GM18951 (cell line): ENCODE data around the gene KLHDC4.
"Not testable (repeated sequence)": the region's sequence is repeated elsewhere in the genome, so short reads cannot be mapped to it uniquely, and the experiment has no call there.

ENCODE experiments used
- POLR2A ChIP-seq: IDR thresholded peaks from 4 replicates; pipeline ENCODE4 v1.6.1; 2011; ENCODE audit warnings: mild to moderate bottlenecking; ENCODE audit not compliant: insufficient read length, insufficient read depth; ENCODE audit errors: extremely low read depth
- in situ Hi-C: fragments of 300-500 bp; cut with MboI; formaldehyde crosslinking; loops from one replicate; pipeline ENCODE4 v1.12.0; 2022; ENCODE audit warnings: low sequenced_read_pairs, mixed read lengths, inconsistent platforms; ENCODE audit not compliant: unreplicated experiment

KLHDC4 gene

DNA sequence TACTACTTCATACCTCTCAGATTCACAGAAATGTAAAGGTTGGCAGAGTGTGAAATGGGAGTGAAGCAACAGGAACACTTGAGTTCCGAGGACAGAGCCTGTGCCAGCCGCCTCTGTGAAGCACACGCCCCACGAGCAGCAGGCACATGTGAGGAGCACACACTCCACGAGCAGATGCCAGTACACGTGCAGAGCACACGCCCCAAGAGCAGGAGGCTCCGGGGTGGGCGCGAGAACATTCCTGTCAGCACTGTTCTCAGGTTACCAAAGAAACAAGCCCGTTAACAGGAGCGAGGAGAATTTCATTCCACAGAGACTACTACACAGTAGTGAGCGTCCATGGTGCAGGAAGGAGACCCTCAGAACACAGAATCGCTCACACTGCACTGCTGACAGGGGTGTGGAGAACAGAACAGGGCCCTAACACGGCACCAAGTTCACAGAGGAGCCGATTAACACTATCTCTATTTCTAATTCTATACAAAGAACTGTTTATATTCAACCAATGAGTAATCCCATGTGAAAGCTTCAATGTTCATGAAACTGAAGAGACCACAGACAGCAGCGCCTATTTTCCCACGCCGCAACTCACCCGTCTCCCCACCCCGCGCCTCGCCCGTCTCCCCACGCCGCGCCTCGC, 40.1 kb downstream of the KLHDC4 start:
- no peak for TF ChIP-seq POLR2A

DNA sequence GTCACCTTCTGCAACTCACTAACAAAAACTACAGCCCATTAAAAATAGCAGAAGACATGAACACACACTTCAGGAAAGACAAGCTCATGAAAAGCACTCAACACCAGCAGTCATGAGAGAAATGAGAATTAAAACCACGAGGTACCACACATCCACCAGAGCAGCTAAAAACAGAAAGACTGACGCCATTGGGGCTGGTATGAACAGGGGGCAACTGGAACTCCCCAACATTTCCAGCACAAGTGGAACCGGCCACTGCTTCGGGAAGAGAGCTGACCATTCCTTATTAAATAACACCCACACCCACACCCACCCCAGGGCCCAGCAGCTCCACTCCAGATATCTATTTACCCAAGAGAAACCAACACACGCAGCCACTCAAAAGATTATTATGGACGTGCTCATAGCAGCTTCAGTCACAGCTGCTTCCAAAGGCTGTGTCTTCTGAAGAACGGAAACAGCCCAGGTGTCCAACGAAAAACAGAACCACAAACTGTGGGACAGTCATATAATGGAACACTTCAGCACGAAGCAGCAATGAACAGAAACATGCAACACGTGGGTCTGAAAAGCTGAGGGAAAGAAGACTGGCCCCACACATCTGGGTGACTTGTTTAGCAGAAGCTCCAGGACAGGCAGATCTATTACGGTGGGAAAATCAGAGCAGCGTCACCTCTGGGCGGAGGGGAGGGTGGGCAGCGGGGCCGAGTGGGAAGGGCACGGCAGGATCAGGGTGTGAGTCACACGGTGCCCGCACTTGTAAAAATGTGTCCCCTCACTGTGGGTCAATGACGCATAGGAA, 41.1 kb downstream of the KLHDC4 start:
- in situ Hi-C loops: no loop called here
- TF ChIP-seq POLR2A: no peak

More for the DNA sequence above, 40.1 kb downstream of the KLHDC4 start:
- in situ Hi-C loops: no loop called here

DNA sequence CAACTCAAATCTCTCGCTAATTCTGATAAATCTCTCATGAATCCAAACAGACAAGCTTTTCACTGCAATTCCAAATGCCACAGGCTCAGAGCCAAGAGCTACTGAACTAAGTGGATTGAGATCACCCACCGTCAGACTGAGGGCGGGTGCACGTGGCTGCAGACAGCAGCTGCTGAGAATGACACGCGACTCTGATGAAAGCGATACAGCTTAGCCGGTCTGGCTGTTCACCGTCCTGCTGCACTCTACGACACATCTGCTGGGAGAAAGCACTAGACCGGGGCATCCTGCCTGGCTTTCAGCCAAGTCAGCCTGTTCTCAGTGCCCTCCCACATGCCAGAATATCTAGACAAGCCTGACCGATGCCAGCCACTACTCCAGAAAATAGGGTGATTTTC, 42.6 kb downstream of the KLHDC4 start:
- in situ Hi-C loops: no loop called here
- no peak for TF ChIP-seq POLR2A

DNA sequence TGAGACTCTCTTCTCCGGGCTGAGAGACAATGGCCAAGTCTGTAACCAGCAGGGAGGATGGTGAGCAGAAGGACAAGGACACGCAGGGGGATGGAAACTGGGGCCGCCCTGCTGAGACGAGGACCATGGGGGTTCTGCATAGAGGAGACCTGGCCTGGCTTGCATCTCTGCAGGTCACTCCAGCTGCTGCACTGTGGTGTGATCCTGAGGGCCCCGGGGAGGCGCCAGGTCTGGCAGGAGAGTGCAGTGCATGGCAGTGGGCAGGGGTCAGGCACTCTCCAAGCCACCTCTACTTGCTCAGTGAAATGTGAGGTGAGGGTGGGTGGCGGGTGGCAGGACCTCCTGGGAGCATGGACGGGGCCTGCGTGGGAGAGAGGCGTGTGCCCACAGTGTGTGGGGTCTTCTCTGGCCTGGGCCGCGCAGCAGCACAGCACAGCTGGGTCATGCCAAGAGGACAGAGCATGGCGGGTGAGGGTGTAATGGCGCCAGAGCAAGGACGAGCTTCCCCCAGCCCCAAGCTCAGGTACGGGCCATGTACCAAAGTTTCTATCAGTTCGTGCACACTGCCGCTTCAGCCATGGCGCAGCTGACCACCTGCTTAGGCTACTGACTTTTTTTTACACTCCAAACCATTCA, 43.1 kb downstream of the KLHDC4 start:
- TF ChIP-seq POLR2A: no peak
- in situ Hi-C loops: no loop called here

DNA sequence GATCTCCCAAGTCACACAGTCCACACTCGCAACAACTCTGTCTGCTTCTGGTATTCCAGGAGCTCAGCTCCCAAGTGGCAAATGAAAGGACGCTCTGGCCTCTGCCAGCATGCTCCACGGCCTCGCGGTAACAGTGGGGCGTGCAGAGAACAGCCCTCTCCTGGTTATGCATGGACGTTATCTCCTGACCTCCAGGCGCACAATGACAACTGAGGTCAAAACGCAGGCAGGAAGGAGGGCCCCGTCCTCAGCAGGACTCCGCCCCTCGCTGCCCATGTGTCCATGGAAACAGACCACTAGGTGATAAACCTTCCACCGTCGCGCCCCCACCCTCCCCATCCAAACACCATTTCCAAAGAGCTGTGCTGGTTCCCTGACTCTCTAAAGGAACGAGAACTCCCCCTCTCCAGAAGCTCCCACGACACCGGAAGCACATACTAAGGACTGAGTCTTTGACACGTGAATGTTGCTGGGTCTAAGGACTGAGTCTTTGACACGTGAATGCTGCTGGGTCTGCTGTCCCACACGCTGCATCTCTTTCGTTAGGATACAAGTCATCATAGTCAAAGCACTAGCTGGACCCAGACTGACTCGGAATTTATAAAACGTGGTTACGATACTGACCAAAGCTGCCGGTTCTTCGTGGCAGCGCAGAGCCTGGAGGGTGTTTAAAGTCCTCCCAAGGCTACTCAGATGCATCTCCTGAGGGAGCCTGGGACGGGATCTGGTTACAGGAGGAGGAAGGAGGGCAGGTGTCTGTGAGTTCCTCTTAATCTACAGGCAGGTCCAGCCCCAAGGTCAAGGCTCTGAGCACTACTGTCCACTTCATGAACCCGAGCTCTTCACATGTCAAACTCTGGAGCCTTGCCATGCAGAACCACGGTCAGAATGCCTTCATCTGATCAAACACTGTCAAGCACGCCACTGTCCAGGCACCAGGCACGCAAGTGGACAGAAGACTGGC, 43.9 kb downstream of the KLHDC4 start:
- in situ Hi-C loops: no loop called here
- TF ChIP-seq POLR2A: no peak

DNA sequence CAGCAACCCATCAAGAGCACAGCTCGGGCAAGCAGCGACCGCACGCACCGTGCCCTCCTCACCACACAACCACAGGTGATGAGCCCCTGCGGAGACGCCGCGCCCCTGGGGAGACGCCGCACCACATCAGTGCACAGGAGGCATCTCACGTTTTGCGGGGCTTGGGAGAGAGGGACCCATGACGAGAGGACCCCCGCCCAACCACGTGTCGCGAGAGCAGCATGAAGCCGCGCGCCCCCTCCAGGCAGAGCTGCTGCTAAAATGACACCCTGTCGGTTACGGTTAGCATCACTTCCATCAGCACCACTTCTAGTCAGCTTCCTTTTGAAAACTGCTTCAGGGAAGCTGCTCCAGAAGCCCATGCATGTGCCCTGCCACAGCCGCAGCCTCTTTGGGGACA, 45.3 kb downstream of the KLHDC4 start:
- TF ChIP-seq POLR2A: no peak
- in situ Hi-C loops: no loop called here

DNA sequence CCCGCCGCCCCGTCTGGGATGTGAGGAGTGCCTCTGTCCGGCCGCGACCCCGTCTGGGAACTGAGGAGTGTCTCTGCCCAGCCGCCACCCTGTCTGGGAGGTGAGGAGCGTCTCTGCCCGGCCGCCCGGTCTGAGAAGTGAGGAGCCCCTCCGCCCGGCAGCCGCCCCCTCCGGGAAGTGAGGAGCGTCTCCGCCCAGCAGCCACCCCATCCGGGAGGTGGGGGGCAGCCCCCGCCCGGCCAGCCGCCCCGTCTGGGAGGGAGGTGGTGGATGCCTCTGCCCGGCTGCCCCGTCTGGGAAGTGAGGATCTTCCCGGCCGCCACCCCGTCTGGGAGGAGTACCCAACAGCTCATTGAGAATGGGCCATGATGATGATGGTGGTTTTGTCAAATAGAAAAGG, 47.0 kb downstream of the KLHDC4 start:
- in situ Hi-C loops: not testable (repeated sequence)

DNA sequence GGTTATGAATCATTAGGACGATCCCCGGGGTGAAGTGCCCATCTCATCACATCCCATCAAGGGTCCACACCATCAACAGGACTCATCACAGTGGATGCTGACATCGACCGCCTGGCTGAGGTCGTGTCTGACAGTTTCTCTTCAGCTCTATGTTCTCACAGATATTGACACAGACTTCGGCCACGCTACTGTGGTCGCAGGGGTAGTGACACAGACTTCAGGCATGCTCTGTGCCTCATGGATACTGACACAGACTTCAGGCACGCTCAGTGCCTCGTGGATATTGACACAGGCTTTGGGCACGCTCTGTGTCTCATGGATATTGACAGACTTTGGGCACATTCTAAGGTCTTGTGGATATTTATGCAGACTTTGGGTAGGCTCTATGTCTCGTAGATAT, 50.1 kb downstream of the KLHDC4 start:
- no peak for TF ChIP-seq POLR2A
- in situ Hi-C loops: no loop called here

DNA sequence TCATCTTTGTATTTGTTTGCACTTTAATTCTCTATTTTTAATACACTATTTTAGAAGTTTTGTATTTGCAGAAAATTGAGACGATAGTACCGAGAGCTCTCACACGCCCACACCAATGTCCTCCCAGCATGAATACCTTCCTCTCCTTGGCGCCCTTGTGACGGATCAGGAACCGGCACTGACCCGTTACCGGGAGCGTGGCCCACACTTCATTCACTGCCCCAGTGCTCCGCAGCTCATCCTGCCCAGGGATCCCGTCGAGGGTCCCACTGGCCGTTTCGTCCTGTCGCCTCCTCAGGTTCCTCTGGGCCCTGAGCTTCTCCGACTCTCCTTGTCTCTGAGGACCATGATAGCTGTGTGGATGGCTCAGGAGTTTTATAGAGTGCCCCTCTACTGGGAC, 50.6 kb downstream of the KLHDC4 start:
- in situ Hi-C loops: no loop called here
- no peak for TF ChIP-seq POLR2A

DNA sequence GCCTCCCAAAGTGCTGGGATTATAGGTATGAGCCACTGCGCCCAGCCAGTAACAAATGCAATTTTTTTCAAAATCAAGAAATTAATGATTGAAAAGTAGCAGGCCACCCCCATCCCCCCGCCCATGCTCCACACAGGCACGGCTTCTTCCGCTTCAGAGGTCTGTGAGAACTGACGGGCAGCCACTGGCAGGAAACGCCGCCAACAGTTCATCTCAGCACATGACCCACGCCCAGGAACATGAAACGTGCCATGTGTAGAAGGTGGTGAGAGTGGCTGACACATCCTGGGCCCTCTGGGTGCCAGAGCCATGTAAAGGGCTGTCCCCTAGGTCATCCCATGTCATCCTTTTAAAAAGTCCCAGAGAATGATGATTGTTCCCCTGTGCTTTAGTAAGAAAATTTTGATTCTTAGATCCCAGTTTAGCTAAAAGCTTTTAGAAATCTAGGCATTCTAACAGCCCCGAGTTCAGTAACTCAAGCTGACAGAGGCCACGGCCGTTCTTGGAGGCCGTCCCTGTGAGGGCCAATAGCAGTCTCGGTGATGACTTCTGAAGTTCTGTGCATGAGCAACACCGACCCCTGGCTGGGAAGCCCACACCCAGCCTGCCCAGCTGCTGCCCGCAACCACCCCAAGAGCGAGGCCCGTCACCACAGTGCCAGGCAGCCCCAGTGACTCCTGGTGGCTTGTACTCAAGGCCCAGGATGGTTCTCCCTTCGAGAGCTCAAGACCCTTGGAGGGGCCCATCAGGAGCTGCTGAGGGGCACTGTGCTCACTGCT, 52.1 kb downstream of the KLHDC4 start:
- no peak for TF ChIP-seq POLR2A

DNA sequence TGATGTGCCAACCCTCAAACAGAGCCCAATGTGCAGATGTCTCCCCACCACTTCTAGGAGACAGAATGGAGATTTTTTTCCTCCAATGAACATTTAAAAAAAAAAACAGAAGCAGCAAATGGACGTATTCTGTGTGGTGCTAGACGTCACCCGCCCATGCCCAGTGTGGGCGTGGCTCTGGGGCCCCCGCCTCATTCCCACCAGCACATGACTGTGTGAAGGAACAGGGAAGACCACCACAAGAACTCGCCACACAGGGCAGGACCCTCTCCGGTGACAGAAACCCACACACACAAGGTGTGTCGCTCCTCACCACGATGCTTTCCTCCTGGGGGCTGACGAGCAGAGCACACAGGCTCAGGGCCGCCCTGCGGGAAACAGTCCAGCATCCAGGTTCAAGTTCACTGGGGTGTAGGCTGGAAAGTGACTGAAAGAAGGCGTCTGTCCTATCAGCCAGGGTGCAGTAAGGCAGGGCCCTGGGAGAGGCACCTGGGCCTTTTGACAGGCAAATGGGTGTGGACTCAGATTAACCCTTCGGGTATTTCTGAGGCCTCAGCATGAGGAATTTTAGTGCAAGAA, 53.5 kb downstream of the KLHDC4 start:
- TF ChIP-seq POLR2A: no peak
- in situ Hi-C loops: no loop called here

More for the DNA sequence above, 52.1 kb downstream of the KLHDC4 start:
- in situ Hi-C loops: no loop called here

DNA sequence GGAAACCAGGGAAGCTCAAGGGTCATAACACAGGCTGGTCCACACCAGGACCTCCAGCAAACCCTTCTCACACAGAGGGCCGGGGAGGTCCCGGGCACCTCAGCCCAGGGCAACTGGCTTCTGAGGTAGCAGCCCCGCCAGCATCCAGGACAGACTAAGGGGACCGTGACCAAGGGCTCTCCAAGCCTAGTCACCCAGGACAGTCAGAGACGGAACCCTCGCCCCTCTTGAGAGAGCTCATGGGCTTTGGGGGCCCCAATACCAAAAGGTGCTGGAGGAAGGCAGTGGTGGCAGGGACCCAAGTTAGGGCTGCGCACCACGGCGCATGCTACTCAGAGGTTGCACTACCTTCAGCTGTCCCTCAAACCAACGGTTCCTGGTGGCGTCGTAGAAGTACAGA, 54.9 kb downstream of the KLHDC4 start:
- TF ChIP-seq POLR2A: no peak
- in situ Hi-C loops: no loop called here
